Measurements from ENCODE around the gene PWP2. TPM values are rescaled to one million over a fixed set of nuclear protein-coding genes. Genes with fewer than 3 reads are reported as not detected.
"Not testable (repeated sequence)": the region's sequence is repeated elsewhere in the genome, so short reads cannot be mapped to it uniquely, and the experiment has no call there.

The PWP2 gene
- total RNA-seq = 1.1 and 1.4 TPM in 2 replicates
- 0.99 and 2.1 TPM in 2 replicates for polyA plus RNA-seq

DNA sequence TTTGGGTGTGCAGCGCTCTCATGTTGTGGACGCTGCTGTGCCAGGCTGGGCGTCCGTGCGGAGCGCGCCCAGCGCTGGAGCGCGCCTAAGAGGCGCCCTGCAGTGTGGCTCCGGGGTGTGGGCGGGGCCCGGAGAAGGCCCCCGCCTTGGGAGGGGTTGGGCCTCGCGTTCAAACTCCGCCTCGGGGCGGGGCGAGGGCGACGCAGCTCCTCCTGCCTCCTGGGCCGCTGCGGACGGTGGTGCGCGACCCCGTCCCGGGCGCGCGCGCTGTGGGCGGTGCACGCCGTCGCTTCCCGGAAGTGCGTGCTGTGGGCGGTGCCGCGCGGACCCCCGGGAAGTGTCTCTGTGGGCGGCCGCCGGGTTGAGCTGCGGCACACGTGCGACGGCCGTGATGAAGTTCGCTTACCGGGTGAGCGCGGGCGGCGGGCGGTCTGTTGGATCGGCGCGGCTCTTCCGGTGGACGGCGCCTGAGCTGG lies at the start of gene PWP2:
Gene PWP2, plus strand, starts transcription at position 374 of the 476 bp plus-strand sequence. Its CDS starts 18 bp downstream, at position 392.
- not testable (repeated sequence) for DNase-seq (ENCODE audit: low read depth in 1 of 2, low spot score in 1 of 2); H3K36me3 ChIP-seq; H3K4me3 ChIP-seq; H3K27ac ChIP-seq; H3K4me1 ChIP-seq (ENCODE audit: low read depth); H3K27me3 ChIP-seq; H3K9me3 ChIP-seq (ENCODE audit: low read depth)

DNA sequence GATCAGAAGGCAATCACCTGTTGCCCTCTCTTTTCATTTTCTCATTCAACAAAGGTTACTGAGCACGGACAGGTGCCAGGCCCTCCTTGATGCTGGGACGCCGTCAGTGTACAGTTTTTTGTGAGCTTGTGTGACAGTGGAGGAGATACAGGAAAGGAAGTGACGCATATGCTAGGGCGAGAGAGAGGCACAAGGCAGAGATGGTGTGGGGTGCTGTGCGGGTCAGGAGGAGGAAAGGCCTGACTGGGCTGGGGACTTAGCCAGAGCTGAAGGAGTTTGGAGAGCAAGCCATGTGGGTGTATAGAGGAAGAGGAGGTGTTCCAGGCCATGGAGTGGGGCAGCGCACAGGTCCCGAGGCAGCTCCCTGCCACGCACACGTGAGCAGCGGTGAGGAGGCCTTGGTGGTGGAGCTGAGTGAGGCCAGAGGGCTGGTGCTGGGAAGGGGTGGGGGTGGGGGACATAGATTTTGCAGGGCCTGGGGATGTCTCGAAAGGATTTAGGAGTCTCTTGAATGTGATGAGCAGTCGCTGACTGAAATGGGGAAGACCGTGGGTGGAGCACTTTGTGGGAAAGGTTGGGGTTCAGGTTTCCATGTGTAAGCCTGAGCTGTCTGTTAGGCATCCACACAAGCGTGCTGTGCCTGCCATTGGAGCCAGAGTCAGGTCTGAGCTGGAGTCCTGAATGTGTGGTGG lies 49.1 kb upstream of the PWP2 start:
- no peaks in the 10 kb centered on the region for H3K9me3 ChIP-seq (ENCODE audit: low read depth)
- H3K27me3 ChIP-seq = no peaks in the 10 kb centered on the region
- no peak overlapping the region for H3K4me3 ChIP-seq
- no peak overlapping the region for H3K27ac ChIP-seq
- DNase-seq (ENCODE audit: low read depth in 1 of 2, low spot score in 1 of 2) = no peak
- peaks cover 6% of the 10 kb centered on the region for H3K36me3 ChIP-seq
- H3K4me1 ChIP-seq (ENCODE audit: low read depth) = no peaks in the 10 kb centered on the region
- TF ChIP-seq, protein P1, sequence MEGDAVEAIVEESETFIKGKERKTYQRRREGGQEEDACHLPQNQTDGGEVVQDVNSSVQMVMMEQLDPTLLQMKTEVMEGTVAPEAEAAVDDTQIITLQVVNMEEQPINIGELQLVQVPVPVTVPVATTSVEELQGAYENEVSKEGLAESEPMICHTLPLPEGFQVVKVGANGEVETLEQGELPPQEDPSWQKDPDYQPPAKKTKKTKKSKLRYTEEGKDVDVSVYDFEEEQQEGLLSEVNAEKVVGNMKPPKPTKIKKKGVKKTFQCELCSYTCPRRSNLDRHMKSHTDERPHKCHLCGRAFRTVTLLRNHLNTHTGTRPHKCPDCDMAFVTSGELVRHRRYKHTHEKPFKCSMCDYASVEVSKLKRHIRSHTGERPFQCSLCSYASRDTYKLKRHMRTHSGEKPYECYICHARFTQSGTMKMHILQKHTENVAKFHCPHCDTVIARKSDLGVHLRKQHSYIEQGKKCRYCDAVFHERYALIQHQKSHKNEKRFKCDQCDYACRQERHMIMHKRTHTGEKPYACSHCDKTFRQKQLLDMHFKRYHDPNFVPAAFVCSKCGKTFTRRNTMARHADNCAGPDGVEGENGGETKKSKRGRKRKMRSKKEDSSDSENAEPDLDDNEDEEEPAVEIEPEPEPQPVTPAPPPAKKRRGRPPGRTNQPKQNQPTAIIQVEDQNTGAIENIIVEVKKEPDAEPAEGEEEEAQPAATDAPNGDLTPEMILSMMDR (IDR thresholded peaks at IDR 0.05; ENCODE audit: low read depth, low read length) = no peak

DNA sequence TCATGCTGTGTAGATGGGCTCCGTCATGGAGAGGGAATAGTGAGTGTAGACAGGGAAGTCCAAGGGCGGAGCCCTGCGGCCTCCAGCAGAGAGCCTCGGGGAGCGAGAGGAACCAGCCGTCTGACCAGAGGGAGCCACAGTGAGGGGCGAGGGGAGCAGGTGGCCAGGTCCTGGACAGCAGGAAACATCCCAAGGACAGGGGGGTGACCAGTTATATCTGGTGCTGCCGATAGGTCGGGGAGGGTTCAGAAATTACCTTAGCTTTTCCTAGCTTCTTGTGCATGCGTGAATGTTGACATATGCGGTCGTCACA lies 48.6 kb upstream of the PWP2 start:
- no peak overlapping the region for H3K4me3 ChIP-seq
- H3K36me3 ChIP-seq = peaks cover 6% of the 10 kb centered on the region
- TF ChIP-seq, protein P1 (IDR thresholded peaks at IDR 0.05; ENCODE audit: low read depth, low read length) = no peak

DNA sequence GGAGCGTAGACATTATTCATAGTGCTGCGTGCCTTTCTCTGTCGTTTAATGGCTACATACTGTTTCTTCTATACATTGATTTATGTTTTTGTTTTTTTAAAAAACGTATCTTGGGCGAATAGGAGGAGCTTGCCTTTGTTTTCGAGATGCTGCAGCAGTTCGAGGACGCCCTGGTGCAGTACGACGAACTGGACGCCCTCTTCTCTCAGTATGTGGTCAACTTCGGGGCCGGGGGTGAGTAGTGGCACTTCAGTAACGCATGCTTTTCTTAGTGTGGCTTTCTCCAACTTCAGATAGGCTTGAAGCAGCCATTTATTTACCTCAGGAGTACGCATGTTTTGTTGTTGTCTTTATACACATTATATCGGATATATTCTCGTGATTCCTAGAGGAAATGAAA lies 48.2 kb upstream of the PWP2 start:
- peaks cover 6% of the 10 kb centered on the region for H3K36me3 ChIP-seq
- no peak overlapping the region for H3K27ac ChIP-seq
- H3K4me1 ChIP-seq (ENCODE audit: low read depth) = no peaks in the 10 kb centered on the region
- no peaks in the 10 kb centered on the region for H3K9me3 ChIP-seq (ENCODE audit: low read depth)
- no peak for DNase-seq (ENCODE audit: low read depth in 1 of 2, low spot score in 1 of 2)
- H3K4me3 ChIP-seq = no peak overlapping the region
- no peaks in the 10 kb centered on the region for H3K27me3 ChIP-seq
- TF ChIP-seq, protein P1 (IDR thresholded peaks at IDR 0.05; ENCODE audit: low read depth, low read length) = no peak

More for the DNA sequence above, 48.6 kb upstream of the PWP2 start:
- DNase-seq (ENCODE audit: low read depth in 1 of 2, low spot score in 1 of 2) = no peak
- no peaks in the 10 kb centered on the region for H3K4me1 ChIP-seq (ENCODE audit: low read depth)
- H3K27me3 ChIP-seq = no peaks in the 10 kb centered on the region
- no peaks in the 10 kb centered on the region for H3K9me3 ChIP-seq (ENCODE audit: low read depth)
- no peak overlapping the region for H3K27ac ChIP-seq

DNA sequence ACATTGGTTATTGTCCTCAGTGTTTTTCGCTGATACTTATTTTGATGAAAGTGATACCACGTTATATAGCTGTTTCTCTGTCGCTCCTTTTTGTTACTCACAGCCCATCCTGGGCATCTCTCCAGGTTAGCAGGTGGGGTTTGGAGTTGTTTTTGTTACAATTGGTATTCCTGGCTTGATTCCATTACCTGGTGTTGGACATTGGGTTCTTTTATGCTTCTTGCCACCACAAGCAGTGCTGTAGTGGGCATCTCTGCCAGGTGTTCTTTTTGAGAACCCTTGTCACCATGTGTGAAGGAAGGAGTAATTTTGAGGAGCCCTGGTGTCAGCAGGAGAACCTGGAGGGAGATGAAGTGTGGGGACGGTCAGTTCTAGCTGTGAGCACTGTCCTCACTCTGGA lies 47.5 kb upstream of the PWP2 start:
- Histone ChIP-seq H3K4me1 (ENCODE audit: low read depth) (no peaks in the 10 kb centered on the region), H3K9me3 (ENCODE audit: low read depth) (no peaks in the 10 kb centered on the region), H3K36me3 (peaks cover 6% of the 10 kb centered on the region), H3K27me3 (no peaks in the 10 kb centered on the region), H3K27ac (no peak overlapping the region), H3K4me3 (no peak overlapping the region)
- TF ChIP-seq, protein P1 (IDR thresholded peaks at IDR 0.05; ENCODE audit: low read depth, low read length) = no peak
- DNase-seq (ENCODE audit: low read depth in 1 of 2, low spot score in 1 of 2) = no peak

DNA sequence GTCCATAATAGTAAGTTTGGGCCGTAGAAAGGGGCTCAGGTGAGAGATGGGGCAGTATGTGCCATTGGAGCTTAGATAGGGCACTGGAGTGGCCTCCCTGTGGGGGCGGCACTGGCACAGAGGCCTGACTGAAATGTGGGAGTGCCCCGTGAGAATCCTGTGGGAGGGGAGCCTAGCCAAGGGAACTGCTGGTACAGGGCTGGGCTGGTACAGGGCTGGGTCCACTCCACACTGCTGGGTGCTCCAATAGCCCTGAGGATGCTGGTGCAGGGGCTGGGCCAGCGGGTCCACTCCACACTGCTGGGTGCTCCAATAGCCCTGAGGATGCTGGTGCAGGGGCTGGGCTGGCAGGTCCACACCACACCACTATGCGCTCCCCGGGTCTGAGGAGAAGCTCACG lies 44.8 kb upstream of the PWP2 start:
- DNase-seq (ENCODE audit: low read depth in 1 of 2, low spot score in 1 of 2) = no peak
- H3K27me3 ChIP-seq = no peaks in the 10 kb centered on the region
- TF ChIP-seq, protein P1 (IDR thresholded peaks at IDR 0.05; ENCODE audit: low read depth, low read length) = no peak
- H3K4me3 ChIP-seq = no peak overlapping the region
- H3K9me3 ChIP-seq (ENCODE audit: low read depth) = no peaks in the 10 kb centered on the region
- no peaks in the 10 kb centered on the region for H3K4me1 ChIP-seq (ENCODE audit: low read depth)
- peaks cover 2% of the 10 kb centered on the region for H3K36me3 ChIP-seq
- H3K27ac ChIP-seq = no peak overlapping the region

Measured in cardiac muscle cell (in vitro differentiated cells and primary cell).